Cardiac muscle cell (in vitro differentiated cells and primary cell): Measurements from ENCODE around the gene CARMIL1. TPM values are rescaled to one million over a fixed set of nuclear protein-coding genes. Genes with fewer than 3 reads are reported as not detected.

Experiments used
- DNase-seq, 2 donors: peaks; one replicate each; pipeline versions ENCODE4 v3.0.0 to v3.0.0-alpha.2; 2010 to 2017; ENCODE audit warnings: low read depth in 1 of 2, low spot score in 1 of 2
- H3K27ac ChIP-seq: fragments of 200-600 bp; sonication (generic); 2 replicates; pipeline ENCODE4 v1.5.1; 2016
- H3K27me3 ChIP-seq: fragments of 200-600 bp; sonication (generic); 2 replicates; pipeline ENCODE4 v1.6.0; 2016; ENCODE audit warnings: control low read depth
- H3K36me3 ChIP-seq: fragments of 200-600 bp; sonication (generic); 2 replicates; pipeline ENCODE4 v1.5.1; 2016; ENCODE audit warnings: control low read depth
- H3K4me1 ChIP-seq: fragments of 200-600 bp; sonication (generic); 2 replicates; pipeline ENCODE4 v1.8.1; 2017; ENCODE audit warnings: low read depth, mild to moderate bottlenecking, mixed run types
- H3K4me3 ChIP-seq: fragments of 200-600 bp; sonication (generic); 2 replicates; pipeline ENCODE4 v1.5.1; 2016; ENCODE audit warnings: mild to moderate bottlenecking
- H3K9me3 ChIP-seq: fragments of 200-600 bp; sonication (generic); 2 replicates; pipeline ENCODE4 v1.5.1; 2017; ENCODE audit warnings: low read depth, mild to moderate bottlenecking, control low read depth
- polyA plus RNA-seq: library from polyadenylated mRNA; unstranded; fragments of >200 nt; fragmentation: Nextera tagmentation; extraction: Ambion mirVana; gene quantifications from 2 replicates; pipeline ENCODE4 v1.2.1, GENCODE V29; 2016
- total RNA-seq: library from RNA; depleted of rRNA; stranded (reverse); fragments of >200 nt; gene quantifications from 2 replicates; pipeline ENCODE4 v1.2.3, GENCODE V29; 2016
- TF ChIP-seq, protein P1 (sequence below): IDR thresholded peaks from 2 replicates; pipeline ENCODE4 v1.5.1; 2012; ENCODE audit warnings: low read depth, mild to moderate bottlenecking, low read length

The CARMIL1 gene
- total and polyA plus RNA-seq, 2 experiments from 2014 or later, result 15.7 to 63.6 TPM

GRCh38 chr6:25499615-25500235 is 220.6 kb downstream of the CARMIL1 start:
- DNase-seq, result no peak
- Histone ChIP-seq H3K9me3 (no peaks in the 10 kb centered on the region), H3K27ac (no peak overlapping the region), H3K36me3 (peaks cover 9% of the 10 kb centered on the region), H3K4me1 (peaks cover 13% of the 10 kb centered on the region), H3K4me3 (no peak overlapping the region), H3K27me3 (no peaks in the 10 kb centered on the region)
- TF ChIP-seq, protein P1, sequence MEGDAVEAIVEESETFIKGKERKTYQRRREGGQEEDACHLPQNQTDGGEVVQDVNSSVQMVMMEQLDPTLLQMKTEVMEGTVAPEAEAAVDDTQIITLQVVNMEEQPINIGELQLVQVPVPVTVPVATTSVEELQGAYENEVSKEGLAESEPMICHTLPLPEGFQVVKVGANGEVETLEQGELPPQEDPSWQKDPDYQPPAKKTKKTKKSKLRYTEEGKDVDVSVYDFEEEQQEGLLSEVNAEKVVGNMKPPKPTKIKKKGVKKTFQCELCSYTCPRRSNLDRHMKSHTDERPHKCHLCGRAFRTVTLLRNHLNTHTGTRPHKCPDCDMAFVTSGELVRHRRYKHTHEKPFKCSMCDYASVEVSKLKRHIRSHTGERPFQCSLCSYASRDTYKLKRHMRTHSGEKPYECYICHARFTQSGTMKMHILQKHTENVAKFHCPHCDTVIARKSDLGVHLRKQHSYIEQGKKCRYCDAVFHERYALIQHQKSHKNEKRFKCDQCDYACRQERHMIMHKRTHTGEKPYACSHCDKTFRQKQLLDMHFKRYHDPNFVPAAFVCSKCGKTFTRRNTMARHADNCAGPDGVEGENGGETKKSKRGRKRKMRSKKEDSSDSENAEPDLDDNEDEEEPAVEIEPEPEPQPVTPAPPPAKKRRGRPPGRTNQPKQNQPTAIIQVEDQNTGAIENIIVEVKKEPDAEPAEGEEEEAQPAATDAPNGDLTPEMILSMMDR, result no peak

GRCh38 chr6:25503686-25504085 is 224.5 kb downstream of the CARMIL1 start:
- peaks cover 13% of the 10 kb centered on the region for H3K4me1 ChIP-seq
- H3K36me3 ChIP-seq, result peaks cover 6% of the 10 kb centered on the region
- TF ChIP-seq, protein P1, result no peak
- H3K27me3 ChIP-seq, result no peaks in the 10 kb centered on the region
- H3K27ac ChIP-seq, result no peak overlapping the region
- no peaks in the 10 kb centered on the region for H3K9me3 ChIP-seq
- no peak for DNase-seq
- H3K4me3 ChIP-seq, result no peak overlapping the region

GRCh38 chr6:25504661-25505060 is 225.5 kb downstream of the CARMIL1 start:
- Histone ChIP-seq H3K27ac (no peak overlapping the region), H3K4me3 (no peak overlapping the region), H3K9me3 (no peaks in the 10 kb centered on the region), H3K36me3 (peaks cover 6% of the 10 kb centered on the region), H3K4me1 (peaks cover 5% of the 10 kb centered on the region), H3K27me3 (no peaks in the 10 kb centered on the region)
- TF ChIP-seq, protein P1, result no peak
- no peak for DNase-seq

GRCh38 chr6:25506020-25506419 is 226.8 kb downstream of the CARMIL1 start:
- DNase-seq, result no peak
- no peaks in the 10 kb centered on the region for H3K4me1 ChIP-seq
- H3K9me3 ChIP-seq, result no peaks in the 10 kb centered on the region
- no peaks in the 10 kb centered on the region for H3K27me3 ChIP-seq
- peaks cover 6% of the 10 kb centered on the region for H3K36me3 ChIP-seq
- H3K4me3 ChIP-seq, result no peak overlapping the region
- H3K27ac ChIP-seq, result no peak overlapping the region
- TF ChIP-seq, protein P1, result no peak

- Histone ChIP-seq H3K27me3 (no peaks in the 10 kb centered on the region), H3K27ac (no peak overlapping the region), H3K4me1 (no peaks in the 10 kb centered on the region), H3K9me3 (no peaks in the 10 kb centered on the region), H3K4me3 (no peak overlapping the region), H3K36me3 (peaks cover 6% of the 10 kb centered on the region)
- DNase-seq, result no peak
- TF ChIP-seq, protein P1, result no peak
Measured at GRCh38 chr6:25508051-25508450, 228.9 kb downstream of the CARMIL1 start.
